DMS114 treated with DMSO at 0.1 percent for 48 hours (cell line): ENCODE data around the gene BRPF1.
A peak's percentile ranks its signal among the peaks of the same experiment; 100 is the strongest.

Experiments
- DNase-seq: peaks from one replicate; lab custom pipeline; 2025; ENCODE audit not compliant: unreplicated experiment; lab: John Stamatoyannopoulos, UW

BRPF1 gene

DNA sequence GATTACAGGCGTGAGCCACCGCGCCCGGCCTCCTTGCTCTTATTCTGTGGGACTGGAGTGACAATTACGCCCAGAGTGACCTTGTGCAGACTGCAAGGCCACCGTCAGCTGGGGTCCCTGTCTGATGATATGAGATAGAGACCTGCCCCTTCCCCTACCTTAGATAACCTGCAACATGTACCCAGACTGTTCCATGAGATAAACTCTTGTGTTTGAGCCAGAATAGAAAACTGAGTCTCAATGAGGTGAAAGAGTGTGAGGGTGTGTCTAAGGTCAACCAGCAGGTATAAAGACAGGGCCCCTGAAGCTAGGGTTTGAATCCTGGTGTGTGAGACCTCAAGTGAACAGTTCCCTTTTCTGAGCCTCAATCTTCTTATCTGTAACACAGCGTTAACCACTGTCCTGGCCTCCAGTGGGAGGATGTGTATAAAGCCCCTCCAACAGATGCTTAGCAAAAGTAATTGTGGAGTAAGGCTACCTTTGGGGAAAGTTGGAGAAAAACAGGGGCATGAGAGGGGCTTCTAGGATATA lies 54.7 kb downstream of the BRPF1 start:
- DNase-seq = no peak

DNA sequence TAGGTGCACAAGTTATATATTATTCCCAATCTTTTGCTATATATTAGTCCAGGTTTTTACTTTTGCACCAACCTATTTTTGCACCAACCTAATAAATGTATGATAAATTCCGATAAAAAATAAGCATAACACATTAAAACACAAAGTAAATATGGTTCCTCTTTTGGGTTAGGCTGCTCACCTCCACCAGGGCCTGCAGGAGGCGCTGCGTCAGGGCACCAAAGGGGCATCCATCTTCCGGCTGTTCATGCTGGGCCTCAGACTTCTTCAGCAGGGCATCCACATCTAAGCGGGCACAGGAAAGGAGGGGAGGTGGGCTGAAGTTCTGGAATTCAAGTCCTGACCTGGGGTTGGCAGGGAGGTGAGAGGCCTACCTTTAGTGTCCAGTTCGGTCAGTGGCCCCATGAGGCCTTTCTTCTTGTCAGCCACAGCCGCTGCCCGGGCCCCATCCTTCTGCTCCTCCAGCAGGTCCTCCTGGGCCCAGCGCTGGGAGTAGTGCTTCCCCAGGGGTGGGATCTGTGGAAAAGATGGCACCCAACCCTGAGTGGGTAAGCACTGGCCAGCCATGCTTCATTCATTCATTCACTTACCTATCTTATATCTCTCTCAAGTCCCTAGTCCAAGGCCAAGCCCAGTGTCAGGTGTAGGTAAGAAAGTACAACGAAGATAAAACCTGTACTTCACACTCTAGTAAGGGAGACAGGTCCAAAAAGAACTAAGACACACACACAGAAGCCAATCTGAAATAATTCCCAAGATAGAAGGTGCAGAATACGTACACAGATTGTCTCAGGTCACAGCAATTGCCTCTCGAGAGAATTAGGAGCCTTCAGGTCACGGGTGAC lies 55.5 kb downstream of the BRPF1 start:
- no peak for DNase-seq

DNA sequence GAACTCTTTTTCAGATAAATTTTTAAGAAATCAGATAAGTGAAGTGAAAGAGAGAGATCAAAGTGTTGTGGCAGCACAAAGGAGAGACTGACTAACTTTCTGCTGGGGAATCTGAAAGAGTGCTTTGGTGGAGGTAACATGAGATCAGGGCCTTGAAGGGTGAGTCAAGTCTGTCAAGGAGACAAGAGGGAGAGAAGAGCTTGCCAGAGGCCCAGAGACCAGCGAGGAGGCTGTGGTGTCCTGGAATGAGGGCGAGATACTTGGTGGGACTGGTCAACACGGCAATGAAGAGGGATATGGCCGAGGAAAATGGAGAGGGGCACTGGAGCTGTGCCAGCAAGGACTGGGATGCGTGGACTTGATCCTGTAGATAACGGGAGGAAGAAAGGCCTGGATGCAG lies 56.2 kb downstream of the BRPF1 start:
- DNase-seq = no peak

DNA sequence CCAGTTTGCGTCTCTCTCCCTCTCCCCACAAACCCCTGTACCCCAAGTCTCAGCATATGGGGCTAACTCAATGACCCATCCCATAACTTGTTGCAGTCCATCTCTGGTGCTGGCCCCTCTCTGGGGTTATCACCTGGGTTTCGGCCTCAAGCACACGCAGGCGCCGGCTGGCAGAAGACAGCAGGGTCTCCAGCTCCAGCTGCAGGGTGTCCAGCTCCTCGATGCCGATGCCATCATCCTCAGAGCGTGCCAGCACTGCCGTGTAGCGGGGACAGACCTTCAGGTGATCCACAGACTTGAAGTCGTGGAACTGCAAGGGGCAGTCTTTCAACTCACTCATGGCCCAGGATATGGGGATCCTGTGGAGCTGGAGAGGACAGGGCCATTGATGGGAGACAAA lies 59.6 kb downstream of the BRPF1 start:
- no peak for DNase-seq

DNA sequence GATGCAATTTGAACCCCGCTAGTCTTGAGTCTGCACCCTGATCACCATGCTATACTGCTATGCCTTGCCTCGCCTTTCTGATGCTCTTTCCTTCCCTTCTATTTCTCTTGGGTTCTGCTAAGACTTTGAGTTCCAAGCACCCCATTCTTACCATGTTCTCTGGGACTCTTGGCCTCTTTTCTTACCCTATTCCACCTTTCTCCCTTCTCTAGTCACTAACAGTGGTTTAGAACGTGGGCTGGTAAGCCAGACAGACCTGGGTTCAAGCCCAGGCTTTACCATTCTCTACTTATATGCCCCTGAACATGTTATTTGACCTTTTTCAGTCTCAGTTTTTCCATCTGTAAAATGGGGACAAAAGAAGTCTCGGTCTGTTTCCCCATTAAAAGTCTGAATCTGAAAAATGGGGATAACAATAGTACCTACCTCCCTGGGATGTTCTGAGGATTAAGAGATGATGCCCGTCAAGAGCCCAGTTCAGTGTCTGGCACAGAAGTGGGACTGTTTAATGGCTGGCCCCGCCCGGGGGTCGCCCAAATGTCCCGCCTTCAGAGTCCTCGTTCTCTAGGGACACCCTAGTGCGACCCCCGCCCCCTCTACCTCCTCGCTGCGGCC lies 60.4 kb downstream of the BRPF1 start:
- no peak for DNase-seq

DNA sequence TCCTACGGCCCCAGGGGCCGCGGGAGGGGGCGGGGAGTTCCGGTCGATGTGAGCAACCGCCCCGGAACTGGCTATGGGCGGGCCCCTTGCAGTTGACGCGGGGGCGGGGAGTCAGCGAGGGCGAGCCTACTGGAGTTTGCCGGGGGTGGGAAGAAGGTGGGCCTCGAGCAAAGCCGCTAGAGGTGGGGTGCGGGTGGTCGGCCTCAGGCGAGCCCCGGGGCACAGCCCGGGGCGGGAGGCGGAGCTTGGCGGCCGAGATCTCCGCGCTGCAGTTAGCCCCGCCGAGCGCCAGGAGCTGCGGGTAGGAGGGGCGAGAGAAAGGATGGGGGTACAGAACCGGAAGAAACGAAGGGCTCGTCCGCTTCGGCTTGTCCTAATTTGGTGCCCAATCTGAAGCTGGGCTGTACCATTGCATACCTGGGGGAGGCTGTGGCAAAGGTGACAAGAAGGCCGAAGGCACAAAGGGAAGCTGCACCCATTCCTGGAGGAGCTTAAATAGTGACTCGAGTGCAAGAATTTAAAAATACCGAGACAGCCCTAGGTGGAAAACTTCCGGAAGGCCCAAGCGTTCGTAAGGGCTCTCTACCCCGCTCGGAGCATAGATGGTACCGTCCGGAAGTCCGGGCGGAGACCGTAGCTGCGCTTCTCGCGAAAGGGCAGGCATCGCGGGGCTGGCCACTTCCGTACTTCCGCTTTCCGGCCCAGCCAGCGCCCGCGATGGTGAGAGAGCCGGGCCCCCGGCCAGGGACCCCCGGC lies 61.0 kb downstream of the BRPF1 start, which contains the start of the genes ARPC4 and TADA3:
ARPC4 (plus strand) TSS at position 678 of the 756 bp plus-strand sequence; CDS start at position 718, 40 bp downstream.
TADA3 (minus strand) TSS at position 69 of the 756 bp plus-strand sequence. CDS start 1,007 bp downstream, outside the sequence.
- peak; percentile 93 for DNase-seq

DNA sequence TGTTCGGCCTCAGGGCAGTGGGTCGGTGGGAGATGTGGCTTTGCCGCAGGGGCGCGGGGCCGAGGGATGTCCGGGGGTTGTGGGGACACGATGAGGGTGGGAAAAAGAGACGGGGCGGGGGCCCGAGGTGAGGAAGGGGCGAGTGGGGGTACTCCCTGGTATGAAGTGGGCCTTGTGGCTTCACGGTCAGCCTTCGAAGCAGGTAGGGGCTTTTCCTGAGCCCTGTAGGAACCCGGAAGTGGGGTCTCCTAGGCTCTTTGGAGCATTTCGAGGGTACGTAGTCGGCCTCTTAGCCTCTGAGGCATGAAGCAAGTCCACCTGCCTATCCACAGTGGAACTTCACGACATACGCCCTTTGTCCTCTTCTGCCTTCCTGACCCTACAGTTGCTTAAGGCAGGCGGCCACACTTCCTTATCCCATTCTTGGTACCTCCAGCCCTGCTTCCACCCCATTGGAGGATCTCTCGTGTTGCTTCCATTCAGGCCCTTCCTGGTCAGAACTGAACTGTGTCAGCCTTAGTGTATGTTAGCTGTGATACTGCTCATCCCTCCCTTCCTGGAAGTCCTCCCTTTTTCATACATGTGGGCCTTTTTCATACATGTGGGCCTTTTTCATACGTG lies 61.7 kb downstream of the BRPF1 start:
- no peak for DNase-seq

DNA sequence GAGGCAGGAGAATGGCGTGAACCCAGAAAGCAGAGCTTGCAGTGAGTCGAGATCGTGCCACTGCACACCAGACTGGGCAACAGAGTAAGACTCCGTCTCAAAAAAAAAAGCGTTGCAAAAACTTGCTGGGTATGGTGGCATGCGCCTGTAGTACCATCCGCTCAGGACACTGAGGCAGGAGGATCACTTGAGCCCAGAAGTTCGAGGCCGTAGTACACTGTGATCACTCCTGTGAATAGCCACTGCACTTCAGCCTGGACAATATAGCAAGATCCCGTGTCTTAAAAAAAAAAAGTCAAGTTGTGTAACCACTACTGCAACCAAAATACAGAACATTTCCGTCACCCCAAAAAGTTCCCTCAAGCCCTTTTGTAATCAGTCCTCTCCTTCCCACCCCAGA lies 62.9 kb downstream of the BRPF1 start:
- no peak for DNase-seq

DNA sequence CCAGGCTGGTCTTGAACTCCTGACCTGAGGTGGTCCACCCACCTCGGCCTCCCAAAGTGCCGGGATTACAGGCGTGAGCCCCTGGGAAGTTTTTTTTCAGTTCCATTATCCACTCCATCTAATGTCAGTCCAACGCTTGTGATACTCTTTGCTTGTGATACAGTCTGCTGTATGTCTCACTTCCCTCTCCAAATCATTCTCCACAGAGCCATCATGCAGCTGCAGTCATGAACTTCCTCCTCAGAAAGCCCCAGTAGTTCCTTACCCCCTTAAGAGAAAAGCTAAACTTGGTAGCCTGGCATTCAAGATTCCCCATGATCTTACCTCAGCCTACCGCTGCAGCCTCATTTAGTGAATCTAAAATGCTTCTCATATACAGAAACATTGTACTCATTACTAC lies 63.7 kb downstream of the BRPF1 start:
- DNase-seq = no peak

DNA sequence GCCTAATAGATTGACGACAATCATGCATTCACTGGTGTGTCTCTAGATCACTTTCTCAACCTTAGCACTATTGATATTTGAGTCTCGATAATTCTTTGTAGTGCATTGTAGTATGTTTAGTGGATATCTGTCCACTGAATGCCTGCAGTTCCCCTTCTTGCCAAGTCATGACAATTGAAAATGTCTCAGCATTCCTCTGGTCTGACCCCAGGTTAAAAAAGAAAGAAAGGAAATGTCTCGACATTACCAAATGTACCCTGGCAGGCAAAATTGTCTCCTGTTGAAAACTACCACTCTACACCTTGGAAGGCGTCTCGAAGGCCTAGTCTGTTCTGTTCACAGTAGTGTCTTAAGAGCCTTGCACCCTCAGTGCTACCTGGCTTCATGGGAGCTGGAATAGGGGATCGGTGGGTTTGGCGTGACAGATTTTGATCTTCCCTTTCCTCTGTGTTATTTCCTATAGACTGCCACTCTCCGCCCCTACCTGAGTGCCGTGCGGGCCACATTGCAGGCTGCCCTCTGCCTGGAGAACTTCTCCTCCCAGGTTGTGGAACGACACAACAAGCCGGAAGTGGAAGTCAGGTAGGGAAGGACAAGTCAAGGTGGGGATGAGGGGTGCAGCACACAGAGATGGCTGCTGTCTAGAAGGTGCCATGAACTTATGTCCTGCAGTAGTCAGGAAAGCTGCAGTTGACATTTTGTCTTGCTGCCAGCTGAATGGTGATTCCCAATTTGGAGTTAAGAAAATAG lies 65.8 kb downstream of the BRPF1 start:
- DNase-seq = no peak
